ENCODE results near the gene PAM.

GRCh38 chr5:102932781-102933180 is 177.7 kb downstream of the PAM start:
- TF ChIP-seq CTCF (IDR thresholded peaks at IDR 0.05), result no peak
- TF ChIP-seq POLR2A (IDR thresholded peaks at IDR 0.05), result no peak
